Fibroblast of skin of back (primary cell): ENCODE results near the gene DENND10. TPM values are rescaled to one million over a fixed set of nuclear protein-coding genes. Genes with fewer than 3 reads are reported as not detected.
"Not testable (repeated sequence)": the region's sequence is repeated elsewhere in the genome, so short reads cannot be mapped to it uniquely, and the experiment has no call there.

Source experiments
- DNase-seq: peaks from one replicate; pipeline ENCODE4 v3.0.0-alpha.2; 2013
- polyA plus RNA-seq, 2 experiments: library from polyadenylated mRNA; unstranded; fragments of 120-200 nt; gene quantifications; one replicate each; pipeline ENCODE4 v1.2.1, GENCODE V29; 2013; ENCODE audit not compliant: insufficient read length in 2 of 2

DENND10 gene
- polyA plus RNA-seq (2013, experiment 1 of 2; ENCODE audit: insufficient read length): 21.7 TPM
- 25.5 TPM for polyA plus RNA-seq (2013, experiment 2 of 2; ENCODE audit: insufficient read length)

- DNase-seq: peak; percentile 69
Measured at GRCh38 chr10:119103903-119104653, at the start of gene DENND10. DENND10 (plus strand) TSS chr10:119104113; CDS start chr10:119104143, 30 bp downstream.

GRCh38 chr10:119055472-119055871 lies 48.4 kb upstream of the DENND10 start:
- DNase-seq: no peak

GRCh38 chr10:119058010-119058409 lies 45.9 kb upstream of the DENND10 start:
- no peak for DNase-seq

GRCh38 chr10:119059557-119059956 lies 44.4 kb upstream of the DENND10 start:
- DNase-seq: no peak

GRCh38 chr10:119060107-119060506 lies 43.8 kb upstream of the DENND10 start:
- DNase-seq: no peak

GRCh38 chr10:119061352-119061751 lies 42.6 kb upstream of the DENND10 start:
- DNase-seq: no peak

- DNase-seq: no peak
Measured at GRCh38 chr10:119061926-119062325, 42.0 kb upstream of the DENND10 start.

GRCh38 chr10:119070395-119071165 lies 33.3 kb upstream of the DENND10 start:
- no peak for DNase-seq

GRCh38 chr10:119073584-119073983 lies 30.3 kb upstream of the DENND10 start:
- no peak for DNase-seq

GRCh38 chr10:119078422-119079179 lies 25.3 kb upstream of the DENND10 start:
- DNase-seq: no peak

GRCh38 chr10:119079599-119080520 lies 24.1 kb upstream of the DENND10 start:
- peak; percentile 78 for DNase-seq

GRCh38 chr10:119080521-119081259 lies 23.2 kb upstream of the DENND10 start, which contains the start of gene EIF3A:
EIF3A (minus strand) TSS chr10:119080817; CDS start chr10:119080676, 141 bp downstream.
- peak; percentile 89 for DNase-seq

- no peak for DNase-seq
Measured at GRCh38 chr10:119084896-119085295, 19.0 kb upstream of the DENND10 start.

GRCh38 chr10:119087271-119087882 lies 16.5 kb upstream of the DENND10 start:
- DNase-seq: no peak

GRCh38 chr10:119090026-119090795 lies 13.7 kb upstream of the DENND10 start:
- no peak for DNase-seq

GRCh38 chr10:119090968-119091367 lies 12.9 kb upstream of the DENND10 start:
- DNase-seq: peak; percentile 83

- DNase-seq: no peak
Measured at GRCh38 chr10:119095640-119096039, 8.3 kb upstream of the DENND10 start.

- not testable (repeated sequence) for DNase-seq
Measured at GRCh38 chr10:119096641-119097415, 7.1 kb upstream of the DENND10 start.

- DNase-seq: no peak
Measured at GRCh38 chr10:119098576-119098975, 5.3 kb upstream of the DENND10 start.
